Brain microvascular endothelial cell (primary cell): Measurements from ENCODE around the gene PRRT4.
A peak's percentile ranks its signal among the peaks of the same experiment; 100 is the strongest.

Source experiments
- DNase-seq: peaks from one replicate; pipeline ENCODE4 v3.0.0-alpha.2; 2020
- H3K27ac ChIP-seq: fragments of 250-450 bp; sonication (Bioruptor Pico); 2 replicates; pipeline ENCODE4 v1.5.1; 2020; ENCODE audit warnings: mild to moderate bottlenecking, moderate library complexity
- H3K27me3 ChIP-seq: fragments of 250-450 bp; sonication (Bioruptor Pico); replicated peaks from 2 replicates; pipeline ENCODE4 v1.5.1; 2020; ENCODE audit warnings: mild to moderate bottlenecking
- H3K36me3 ChIP-seq: fragments of 250-450 bp; sonication (Bioruptor Pico); replicated peaks from 2 replicates; pipeline ENCODE4 v1.5.1; 2020; ENCODE audit warnings: mild to moderate bottlenecking
- H3K4me3 ChIP-seq: 2 replicates; pipeline ENCODE4 v1.5.1; 2011; ENCODE audit warnings: low read depth, mild to moderate bottlenecking, control low read depth, low read length, moderate library complexity
- in situ Hi-C: cut with HindIII; loops from 2 replicates; pipeline ENCODE4 v1.10.0; 2017; ENCODE audit warnings: low sequenced_read_pairs, low pct_ligation_motif_present
- TF ChIP-seq, protein P1 (sequence below): IDR thresholded peaks from 2 replicates; pipeline ENCODE4 v1.5.1; 2011; ENCODE audit warnings: low read depth, mild to moderate bottlenecking, moderate library complexity, low read length, control low read depth, inconsistent platforms; ENCODE audit errors: missing control alignments

PRRT4 gene

GRCh38 chr7:128343554-128344430, 17.7 kb downstream of the PRRT4 start, which contains the start of gene RBM28:
Gene RBM28 (minus strand): TSS chr7:128343908. CDS start chr7:128343793, 115 bp downstream.
- peak within 1 kb of the TSS; percentile 90 for H3K4me3 ChIP-seq
- peak within 1 kb of the TSS; percentile 69 for H3K27ac ChIP-seq
- peak; percentile 89 for DNase-seq
- no peaks in the 10 kb centered on the region for H3K27me3 ChIP-seq
- TF ChIP-seq, protein P1, sequence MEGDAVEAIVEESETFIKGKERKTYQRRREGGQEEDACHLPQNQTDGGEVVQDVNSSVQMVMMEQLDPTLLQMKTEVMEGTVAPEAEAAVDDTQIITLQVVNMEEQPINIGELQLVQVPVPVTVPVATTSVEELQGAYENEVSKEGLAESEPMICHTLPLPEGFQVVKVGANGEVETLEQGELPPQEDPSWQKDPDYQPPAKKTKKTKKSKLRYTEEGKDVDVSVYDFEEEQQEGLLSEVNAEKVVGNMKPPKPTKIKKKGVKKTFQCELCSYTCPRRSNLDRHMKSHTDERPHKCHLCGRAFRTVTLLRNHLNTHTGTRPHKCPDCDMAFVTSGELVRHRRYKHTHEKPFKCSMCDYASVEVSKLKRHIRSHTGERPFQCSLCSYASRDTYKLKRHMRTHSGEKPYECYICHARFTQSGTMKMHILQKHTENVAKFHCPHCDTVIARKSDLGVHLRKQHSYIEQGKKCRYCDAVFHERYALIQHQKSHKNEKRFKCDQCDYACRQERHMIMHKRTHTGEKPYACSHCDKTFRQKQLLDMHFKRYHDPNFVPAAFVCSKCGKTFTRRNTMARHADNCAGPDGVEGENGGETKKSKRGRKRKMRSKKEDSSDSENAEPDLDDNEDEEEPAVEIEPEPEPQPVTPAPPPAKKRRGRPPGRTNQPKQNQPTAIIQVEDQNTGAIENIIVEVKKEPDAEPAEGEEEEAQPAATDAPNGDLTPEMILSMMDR = no peak
- in situ Hi-C loops = no loop called here
- H3K36me3 ChIP-seq = peaks cover 4% of the 10 kb centered on the region

DNA sequence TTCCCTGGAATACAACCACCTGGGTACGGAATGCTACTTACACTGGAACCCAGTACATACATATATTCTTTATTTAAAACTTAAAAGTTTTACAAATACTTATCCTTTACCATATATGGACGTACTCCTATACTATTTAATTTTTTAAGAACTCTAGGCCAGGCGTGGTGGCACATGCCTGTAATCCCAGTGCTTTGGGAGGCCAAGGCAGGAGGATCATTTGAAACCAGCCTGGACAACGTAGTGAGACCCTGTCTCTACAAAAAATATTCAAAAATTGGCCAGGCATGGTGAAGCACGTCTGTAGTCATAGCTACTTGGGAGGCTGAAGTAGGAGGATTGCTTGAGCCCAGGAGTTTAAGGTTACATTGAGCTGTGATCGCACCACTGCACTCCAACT, 19.8 kb downstream of the PRRT4 start:
- no peak for DNase-seq
- peaks cover 19% of the 10 kb centered on the region for H3K36me3 ChIP-seq
- TF ChIP-seq, protein P1 = no peak
- H3K27me3 ChIP-seq = no peaks in the 10 kb centered on the region
- H3K4me3 ChIP-seq = no peak overlapping the region
- in situ Hi-C loops = no loop called here
- no peak overlapping the region for H3K27ac ChIP-seq

DNA sequence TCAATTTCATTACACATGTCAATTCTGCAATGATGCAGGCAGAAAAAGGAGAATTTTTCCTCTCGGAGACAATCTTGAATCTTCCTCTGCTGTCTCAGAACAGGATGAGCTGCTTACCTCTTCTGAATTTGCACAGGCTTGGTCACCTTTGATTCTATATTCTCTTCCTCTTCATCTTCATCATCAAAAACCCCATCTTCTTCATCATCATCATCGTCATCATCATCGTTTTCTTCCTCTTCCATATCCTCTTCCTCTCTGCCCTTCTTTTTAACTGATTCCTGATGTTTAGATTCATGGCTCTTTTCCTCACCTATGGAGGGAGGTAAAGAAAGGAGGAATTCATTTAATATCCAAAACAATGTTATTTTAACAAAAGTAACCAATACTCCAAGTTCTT, 25.8 kb downstream of the PRRT4 start:
- TF ChIP-seq, protein P1 = no peak
- in situ Hi-C loops = no loop called here
- Histone ChIP-seq H3K27me3 (no peaks in the 10 kb centered on the region), H3K27ac (no peak overlapping the region), H3K4me3 (no peak overlapping the region), H3K36me3 (peaks cover 69% of the 10 kb centered on the region)
- no peak for DNase-seq

DNA sequence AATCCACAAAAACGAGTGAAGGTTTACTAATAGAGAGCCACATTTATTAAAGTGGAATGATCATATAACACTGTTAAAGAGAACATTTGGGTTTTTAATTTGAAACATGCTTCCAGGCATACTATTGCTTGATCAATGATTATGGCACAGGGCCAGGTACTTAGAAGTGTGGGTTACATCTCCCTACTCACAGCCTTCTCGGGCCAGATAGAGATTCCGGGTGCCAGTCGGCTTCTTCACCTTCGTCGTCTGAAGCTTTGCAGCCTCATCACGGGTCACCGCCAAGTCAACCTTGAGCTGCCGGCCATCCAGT, 37.2 kb downstream of the PRRT4 start:
- no peaks in the 10 kb centered on the region for H3K27me3 ChIP-seq
- H3K27ac ChIP-seq = no peak overlapping the region
- no peak overlapping the region for H3K4me3 ChIP-seq
- peaks cover 66% of the 10 kb centered on the region for H3K36me3 ChIP-seq
- TF ChIP-seq, protein P1 = no peak
- no peak for DNase-seq
- in situ Hi-C loops = no loop called here

DNA sequence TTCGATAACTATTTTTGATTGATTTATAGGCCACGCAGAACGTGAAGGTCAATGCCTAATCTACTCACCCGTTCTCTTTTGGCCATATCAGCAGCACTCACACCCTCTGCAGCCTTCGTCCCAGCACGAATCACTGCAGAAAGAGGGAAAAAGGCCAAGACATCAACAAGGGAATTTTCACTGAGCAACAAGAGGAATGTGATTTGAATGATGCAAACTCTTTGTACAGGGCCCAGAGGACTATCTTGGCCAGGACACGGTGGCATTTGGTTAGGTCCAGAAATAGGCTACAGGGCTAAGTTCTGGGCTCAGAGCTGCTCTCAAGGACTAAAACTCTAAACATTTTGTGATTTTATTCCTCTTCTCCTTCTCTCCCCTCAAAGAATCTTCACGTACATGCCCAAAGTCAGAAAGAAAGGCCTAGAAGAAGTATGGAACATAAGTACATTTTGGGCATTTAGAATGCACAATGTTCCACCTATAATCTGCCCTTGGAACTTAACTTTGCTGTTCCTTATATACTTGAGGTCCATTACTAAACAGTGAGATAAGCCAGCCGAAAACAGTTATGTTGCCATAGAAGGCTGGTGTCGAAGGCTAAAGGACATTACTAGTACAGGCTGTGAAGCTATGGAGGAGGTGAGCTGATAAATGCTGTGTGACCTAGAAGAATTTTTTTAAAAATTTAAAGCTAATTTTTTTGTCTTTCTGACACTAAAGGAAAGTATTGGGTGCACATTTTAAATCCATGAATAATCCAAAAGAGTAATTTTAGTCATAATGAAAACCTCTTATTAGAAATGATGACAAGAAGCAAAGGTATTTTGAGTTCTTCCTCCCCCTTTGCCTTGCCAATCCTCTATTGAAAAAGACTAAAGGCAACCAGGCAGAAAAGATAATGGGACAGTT, 37.8 kb downstream of the PRRT4 start:
- in situ Hi-C loops = no loop called here
- Histone ChIP-seq H3K27me3 (no peaks in the 10 kb centered on the region), H3K36me3 (peaks cover 63% of the 10 kb centered on the region), H3K4me3 (no peak overlapping the region), H3K27ac (no peak overlapping the region)
- TF ChIP-seq, protein P1 = no peak
- DNase-seq = no peak
